Stimulated activated CD4-positive, alpha-beta T cell treated with anti-CD3 and anti-CD28 coated beads, Interleukin-12 subunit alpha, Interleukin-12 subunit beta, amount 100 ng/mL, for 24 hours (primary cell): ENCODE data around the gene MEGF10.

Experiments
- DNase-seq, 2 experiments: peaks; one replicate each; pipeline ENCODE4 v3.0.0-alpha.2; 2020; ENCODE audit warnings: low read depth in 2 of 2

The MEGF10 gene

GRCh38 chr5:127411381-127411780, 120.8 kb downstream of the MEGF10 start:
- no peak for DNase-seq

GRCh38 chr5:127412698-127413097, 122.1 kb downstream of the MEGF10 start:
- DNase-seq: no peak

DNA sequence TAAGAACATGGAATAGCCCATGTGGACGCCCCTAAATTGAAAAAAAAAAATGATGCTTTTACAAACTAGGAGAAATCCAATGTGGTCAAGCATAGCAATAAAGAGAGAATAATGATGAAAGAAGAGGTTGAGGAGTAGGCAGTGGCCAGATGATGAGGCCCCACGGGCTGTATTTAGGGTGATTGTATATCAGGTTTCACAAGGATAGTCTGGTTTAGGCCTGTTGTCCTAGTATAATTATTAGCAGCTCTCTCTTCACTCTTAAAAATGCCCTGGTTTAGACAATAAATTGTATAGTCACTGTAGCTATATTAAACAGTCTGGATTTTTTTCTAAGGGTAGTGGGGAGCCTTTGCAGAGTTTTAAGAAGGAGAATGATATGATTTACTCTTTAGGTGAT, 124.4 kb downstream of the MEGF10 start:
- no peak for DNase-seq

DNA sequence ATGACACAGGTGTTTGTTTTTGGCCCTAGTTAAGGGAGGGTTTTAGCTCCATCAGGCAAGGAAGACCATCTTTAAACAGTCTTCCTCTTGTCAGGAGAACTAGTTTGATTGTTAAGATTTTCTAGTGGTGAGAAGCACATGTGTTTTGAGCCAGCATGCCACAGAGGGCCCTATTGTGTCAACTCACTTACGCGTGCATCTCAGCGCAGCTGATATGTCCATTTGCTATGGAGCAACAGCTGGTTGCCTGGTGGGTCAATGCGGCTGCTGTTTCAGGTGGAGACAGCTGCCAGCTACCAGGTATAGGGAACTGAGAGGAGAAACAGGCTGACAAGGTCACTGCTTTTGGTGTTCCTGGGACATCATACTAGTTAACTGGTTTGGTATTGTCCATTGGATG, 126.3 kb downstream of the MEGF10 start:
- no peak for DNase-seq

GRCh38 chr5:127417528-127417927, 126.9 kb downstream of the MEGF10 start:
- DNase-seq: no peak

DNA sequence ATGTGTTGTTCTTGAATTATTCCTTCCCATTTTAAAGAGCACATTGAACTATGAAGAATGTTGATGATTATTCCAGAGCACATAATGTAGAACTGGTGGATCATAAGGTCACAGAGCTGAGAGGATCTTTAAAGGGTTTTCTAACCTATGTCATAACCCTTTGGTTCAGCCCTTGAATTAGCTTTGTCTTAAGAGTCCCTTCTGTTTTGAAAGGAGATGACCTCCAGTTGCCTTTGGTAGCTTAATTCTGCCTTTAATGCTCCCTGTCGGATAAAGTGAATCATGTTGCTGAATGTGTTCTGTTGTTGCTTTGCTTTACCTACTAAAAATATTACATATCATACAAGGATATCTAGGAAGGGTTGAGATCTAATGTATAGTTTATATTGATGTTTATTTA, 127.8 kb downstream of the MEGF10 start:
- DNase-seq: no peak

GRCh38 chr5:127418974-127419682, 128.5 kb downstream of the MEGF10 start:
- no peak for DNase-seq

DNA sequence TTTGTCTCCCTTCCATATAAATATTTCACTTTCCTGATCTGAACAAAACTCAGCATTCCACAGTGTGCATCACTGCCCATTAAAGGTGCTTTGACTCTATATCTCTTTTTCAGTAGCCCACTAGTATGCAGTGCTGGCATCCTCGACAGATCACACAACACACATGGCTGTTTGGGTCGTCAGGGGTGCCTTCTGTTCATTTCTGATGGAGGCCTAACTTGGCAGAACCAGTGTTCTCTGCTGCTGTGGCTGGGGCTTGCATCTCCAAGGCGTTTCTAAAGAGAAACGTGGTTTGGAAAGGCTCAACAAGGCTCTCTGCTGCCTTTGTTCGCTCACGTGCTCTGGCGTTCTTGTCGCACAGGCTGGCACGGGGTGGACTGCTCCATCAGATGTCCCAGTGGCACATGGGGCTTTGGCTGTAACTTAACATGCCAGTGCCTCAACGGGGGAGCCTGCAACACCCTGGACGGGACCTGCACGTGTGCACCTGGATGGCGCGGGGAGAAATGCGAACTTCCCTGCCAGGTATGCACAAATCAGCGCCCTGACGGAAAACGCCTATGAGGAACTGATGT, 129.2 kb downstream of the MEGF10 start:
- no peak for DNase-seq

DNA sequence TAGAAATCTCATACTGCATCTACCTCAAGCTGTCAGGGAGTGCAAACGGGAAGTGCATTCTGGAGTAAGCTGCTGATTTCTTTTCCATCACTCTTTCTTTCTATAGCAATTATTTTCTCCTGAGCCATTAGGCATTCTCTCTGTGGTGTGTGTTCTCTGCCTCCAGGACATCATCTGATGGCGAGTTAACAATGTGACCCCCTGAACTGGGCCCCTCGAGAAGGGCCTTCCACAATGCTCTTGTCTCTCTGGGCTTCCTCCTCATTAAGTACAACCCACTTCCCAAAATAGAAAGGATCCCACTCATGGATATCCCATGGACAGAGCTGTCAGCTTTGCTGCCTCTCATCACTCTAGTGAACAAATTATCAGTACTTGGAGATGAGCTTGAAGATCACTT, 130.2 kb downstream of the MEGF10 start:
- DNase-seq: no peak

- no peak for DNase-seq
Observed at GRCh38 chr5:127421471-127421870, 130.9 kb downstream of the MEGF10 start.

GRCh38 chr5:127423173-127423798, 132.7 kb downstream of the MEGF10 start:
- no peak for DNase-seq

DNA sequence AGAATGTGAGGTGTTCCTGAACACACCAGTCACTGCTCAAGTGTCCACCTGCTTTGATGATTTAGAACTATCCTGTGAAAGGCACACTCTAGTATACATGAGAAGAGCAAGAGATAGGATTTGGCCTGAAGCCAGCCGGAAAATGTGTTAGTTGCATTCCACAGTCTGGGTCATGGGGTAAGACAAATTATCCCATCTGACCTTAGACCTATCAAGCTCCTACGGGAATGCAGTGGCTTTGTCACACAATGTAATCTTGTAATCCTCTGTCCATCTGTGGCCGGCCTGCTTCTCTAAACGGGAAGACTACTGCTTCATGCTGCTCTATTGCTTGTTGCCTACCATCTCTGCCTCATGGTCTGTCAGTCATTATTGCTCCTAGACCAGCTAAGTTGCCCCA, 134.4 kb downstream of the MEGF10 start:
- DNase-seq: no peak

- DNase-seq: no peak
Observed at GRCh38 chr5:127425868-127426267, 135.3 kb downstream of the MEGF10 start.

- no peak for DNase-seq
Observed at GRCh38 chr5:127426661-127427060, 136.1 kb downstream of the MEGF10 start.

DNA sequence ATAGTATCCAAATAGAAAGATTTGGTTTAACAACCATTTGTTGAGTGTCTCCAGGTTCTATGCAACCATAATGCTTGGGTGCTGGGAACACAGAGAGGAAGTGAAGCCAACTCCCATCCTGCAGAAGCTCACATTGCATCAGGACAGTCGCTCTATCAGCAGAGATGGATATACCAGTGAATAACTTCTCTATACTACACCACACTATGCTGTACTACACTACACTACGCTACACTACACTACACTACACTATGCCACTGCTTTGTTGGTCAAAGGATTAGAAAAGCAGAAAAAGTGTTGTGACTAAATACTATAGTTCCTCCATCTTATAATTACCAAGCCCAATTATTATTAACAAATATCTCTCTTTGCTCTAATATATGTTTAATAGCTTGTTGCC, 137.7 kb downstream of the MEGF10 start:
- DNase-seq: no peak

DNA sequence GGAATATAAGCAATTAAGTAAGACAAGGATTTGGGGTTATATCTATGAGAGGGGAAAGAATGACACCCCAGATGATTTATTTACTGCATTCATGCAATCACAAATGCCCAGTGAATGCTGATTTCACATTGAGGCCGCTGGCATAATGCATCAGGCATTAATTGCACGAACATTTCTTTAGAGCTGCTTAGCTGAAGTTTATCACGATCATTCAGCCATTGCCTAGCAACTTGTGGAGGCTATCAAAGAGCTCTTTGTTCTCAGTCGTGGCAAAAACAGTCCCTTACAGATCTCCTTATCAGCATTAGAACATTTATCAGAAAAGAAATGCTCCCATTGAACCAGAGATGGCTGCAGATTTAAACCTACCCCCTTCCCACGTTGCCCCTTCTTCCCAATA, 138.2 kb downstream of the MEGF10 start:
- DNase-seq: no peak

DNA sequence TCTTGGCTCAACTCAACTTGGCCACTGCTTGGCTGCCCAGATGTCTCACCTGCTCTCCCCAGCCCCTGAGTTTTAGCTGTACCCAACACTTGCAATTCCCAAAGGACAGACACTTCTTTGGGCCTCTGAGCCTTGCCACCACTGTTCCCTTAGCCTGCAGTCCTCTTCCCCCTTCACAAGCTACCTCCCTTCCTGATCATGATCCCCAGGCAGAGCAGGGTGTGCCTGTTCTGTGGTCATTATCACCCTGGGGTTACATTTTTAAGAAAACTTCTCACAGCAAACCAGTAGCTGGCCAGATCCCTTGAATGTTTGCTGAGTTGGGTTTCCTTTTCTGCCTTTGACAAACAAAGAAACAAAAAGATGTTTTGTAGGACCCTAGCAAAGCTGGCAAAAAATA, 139.3 kb downstream of the MEGF10 start:
- DNase-seq: no peak

DNA sequence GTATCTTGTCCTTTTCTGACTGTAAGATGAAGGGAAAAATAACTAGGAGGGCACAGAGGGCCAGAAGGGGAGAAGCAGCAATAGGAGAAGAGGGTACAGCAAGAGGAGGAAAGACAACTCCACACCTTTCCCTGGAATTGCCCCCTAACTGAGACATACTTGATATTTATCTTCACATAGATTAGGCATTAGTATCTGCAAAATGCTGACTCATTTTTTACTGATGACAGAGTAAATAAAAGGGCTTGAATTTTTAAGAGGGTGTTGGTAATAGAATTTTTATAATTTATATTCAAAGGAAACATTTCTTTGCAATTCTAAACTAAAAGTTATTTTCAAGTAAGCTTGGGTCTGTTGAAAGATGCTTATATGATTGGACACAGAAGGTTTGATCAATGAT, 140.0 kb downstream of the MEGF10 start:
- DNase-seq: no peak

DNA sequence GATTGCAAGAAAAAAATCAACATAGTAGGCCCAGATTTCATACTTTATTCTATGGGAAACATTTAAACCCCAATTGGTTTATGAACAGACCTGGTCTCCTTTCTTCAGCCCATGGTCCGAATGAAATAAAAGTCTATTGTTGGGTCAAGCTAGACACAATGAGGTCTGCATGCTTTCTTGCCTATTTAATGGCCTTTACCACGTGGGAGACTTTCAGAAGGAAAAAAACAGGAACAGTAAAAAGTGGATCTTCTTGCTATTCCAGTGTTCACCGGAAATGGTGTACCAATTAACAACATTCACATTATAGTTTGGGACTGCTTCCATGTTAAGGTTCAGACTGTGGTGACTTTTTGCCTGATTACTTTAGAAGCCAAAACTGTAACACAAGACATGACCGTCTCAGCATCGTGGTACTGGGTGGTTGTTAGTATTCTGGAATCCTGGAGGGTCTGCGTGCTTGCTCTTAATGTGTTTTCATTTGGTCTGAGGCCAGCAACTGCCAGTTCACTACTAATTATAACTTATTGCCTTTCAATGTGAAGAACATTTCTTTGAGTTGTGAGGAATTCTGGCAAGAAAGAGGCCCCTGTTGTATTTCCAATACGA, 141.5 kb downstream of the MEGF10 start:
- DNase-seq: no peak

GRCh38 chr5:127433526-127433925, 142.9 kb downstream of the MEGF10 start:
- no peak for DNase-seq

- no peak for DNase-seq
Observed at GRCh38 chr5:127434588-127434987, 144.0 kb downstream of the MEGF10 start.

GRCh38 chr5:127435821-127436220, 145.2 kb downstream of the MEGF10 start:
- DNase-seq: no peak

GRCh38 chr5:127439644-127440043, 149.0 kb downstream of the MEGF10 start:
- no peak for DNase-seq
